Esophagus squamous epithelium (tissue), 4 donors: ENCODE results near the gene CTNNA1.

ENCODE experiments used
- POLR2A ChIP-seq, 4 donors: fragments of 450-650 bp; IDR thresholded peaks; one replicate each; pipeline ENCODE4 v1.6.1; 2017; ENCODE audit warnings: antibody characterized with exemption in 4 of 4, mild to moderate bottlenecking in 4 of 4, moderate library complexity in 3 of 4
- TF ChIP-seq, protein P1 (sequence below), 6 experiments: fragments of 450-650 bp in 4 of 6; fragments of 200-600 bp in 2 of 6; sonication (generic) in 2 of 6; IDR thresholded peaks; one replicate each; pipeline ENCODE4 v1.5.1; 2016 to 2019; ENCODE audit warnings: antibody characterized with exemption in 6 of 6, mild to moderate bottlenecking in 4 of 6, moderate library complexity in 4 of 6

DNA sequence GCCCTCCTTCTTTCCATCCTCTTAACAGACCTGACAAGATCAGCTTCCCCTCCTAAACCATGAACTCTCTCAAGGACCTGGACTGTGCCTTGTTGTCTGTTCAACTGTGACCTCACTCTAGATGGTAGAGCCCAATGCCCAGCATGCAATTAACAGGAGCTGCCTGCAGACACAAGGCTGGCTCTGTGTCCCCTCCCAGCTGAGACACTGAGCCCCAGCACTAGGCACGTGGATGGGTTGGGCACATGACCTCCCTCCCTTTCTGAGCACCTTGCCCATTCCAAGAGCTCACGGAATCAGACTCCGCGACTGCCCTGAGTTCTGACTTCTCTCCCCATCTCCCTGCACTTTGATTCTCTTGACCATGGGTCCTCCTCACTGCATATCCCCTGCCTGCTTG, 215.4 kb downstream of the CTNNA1 start:
- no peak for TF ChIP-seq POLR2A (IDR thresholded peaks at IDR 0.05)
- TF ChIP-seq, protein P1, sequence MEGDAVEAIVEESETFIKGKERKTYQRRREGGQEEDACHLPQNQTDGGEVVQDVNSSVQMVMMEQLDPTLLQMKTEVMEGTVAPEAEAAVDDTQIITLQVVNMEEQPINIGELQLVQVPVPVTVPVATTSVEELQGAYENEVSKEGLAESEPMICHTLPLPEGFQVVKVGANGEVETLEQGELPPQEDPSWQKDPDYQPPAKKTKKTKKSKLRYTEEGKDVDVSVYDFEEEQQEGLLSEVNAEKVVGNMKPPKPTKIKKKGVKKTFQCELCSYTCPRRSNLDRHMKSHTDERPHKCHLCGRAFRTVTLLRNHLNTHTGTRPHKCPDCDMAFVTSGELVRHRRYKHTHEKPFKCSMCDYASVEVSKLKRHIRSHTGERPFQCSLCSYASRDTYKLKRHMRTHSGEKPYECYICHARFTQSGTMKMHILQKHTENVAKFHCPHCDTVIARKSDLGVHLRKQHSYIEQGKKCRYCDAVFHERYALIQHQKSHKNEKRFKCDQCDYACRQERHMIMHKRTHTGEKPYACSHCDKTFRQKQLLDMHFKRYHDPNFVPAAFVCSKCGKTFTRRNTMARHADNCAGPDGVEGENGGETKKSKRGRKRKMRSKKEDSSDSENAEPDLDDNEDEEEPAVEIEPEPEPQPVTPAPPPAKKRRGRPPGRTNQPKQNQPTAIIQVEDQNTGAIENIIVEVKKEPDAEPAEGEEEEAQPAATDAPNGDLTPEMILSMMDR (IDR thresholded peaks at IDR 0.05): no peak
